ENCODE data around the gene LDLRAP1. TPM values are rescaled to one million over a fixed set of nuclear protein-coding genes. Genes with fewer than 3 reads are reported as not detected.
A peak's percentile ranks its signal among the peaks of the same experiment; 100 is the strongest.
"Not testable (repeated sequence)": the region's sequence is repeated elsewhere in the genome, so short reads cannot be mapped to it uniquely, and the experiment has no call there.

The LDLRAP1 gene
- total RNA-seq, 1 experiment from 2014 or later = 8.0 TPM

DNA sequence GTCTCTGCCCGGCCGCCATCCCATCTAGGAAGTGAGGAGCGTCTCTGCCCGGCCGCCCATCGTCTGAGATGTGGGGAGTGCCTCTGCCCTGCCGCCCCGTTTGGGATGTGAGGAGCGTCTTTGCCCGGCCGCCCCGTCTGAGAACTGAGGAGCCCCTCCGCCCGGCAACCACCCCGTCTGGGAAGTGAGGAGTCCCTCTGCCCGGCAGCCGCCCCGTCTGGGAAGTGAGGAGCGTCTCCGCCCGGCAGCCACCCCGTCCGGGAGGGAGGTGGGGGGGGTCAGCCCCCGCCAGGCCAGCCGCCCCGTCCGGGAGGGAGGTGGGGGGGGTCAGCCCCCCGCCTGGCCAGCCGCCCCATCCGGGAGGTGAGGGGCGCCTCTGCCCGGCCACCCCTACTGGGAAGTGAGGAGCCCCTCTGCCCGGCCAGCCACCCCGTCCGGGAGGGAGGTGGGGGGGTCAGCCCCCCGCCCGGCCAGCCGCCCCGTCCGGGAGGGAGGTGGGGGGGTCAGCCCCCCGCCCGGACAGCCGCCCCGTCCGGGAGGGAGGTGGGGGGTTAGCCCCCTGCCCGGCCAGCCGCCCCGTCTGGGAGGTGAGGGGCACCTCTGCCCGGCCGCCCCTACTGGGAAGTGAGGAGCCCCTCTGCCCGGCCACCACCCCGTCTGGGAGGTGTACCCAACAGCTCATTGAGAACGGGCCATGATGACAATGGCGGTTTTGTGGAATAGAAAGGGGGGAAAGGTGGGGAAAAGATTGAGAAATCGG is 60.6 kb downstream of the LDLRAP1 start:
- DNase-seq (ENCODE audit: low spot score) = not testable (repeated sequence)

DNA sequence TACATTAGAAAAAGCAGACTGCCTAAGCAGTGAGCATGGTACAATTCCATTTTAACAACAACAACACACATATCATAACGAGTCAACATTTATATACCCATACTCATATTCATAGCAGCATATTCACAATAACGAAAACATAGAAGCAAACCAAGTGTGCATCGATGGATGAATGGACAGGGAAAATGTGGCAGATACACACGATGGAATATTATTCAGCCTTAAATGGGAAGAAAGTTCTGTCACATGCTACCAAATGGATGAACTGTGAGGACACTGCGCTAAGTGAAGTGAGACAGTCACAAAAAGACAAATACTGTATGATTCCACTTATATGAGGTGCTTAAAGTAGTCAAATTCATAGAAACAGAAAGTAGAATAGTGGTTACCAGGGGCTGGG is 63.7 kb downstream of the LDLRAP1 start:
- no peak for DNase-seq (ENCODE audit: low spot score)

DNA sequence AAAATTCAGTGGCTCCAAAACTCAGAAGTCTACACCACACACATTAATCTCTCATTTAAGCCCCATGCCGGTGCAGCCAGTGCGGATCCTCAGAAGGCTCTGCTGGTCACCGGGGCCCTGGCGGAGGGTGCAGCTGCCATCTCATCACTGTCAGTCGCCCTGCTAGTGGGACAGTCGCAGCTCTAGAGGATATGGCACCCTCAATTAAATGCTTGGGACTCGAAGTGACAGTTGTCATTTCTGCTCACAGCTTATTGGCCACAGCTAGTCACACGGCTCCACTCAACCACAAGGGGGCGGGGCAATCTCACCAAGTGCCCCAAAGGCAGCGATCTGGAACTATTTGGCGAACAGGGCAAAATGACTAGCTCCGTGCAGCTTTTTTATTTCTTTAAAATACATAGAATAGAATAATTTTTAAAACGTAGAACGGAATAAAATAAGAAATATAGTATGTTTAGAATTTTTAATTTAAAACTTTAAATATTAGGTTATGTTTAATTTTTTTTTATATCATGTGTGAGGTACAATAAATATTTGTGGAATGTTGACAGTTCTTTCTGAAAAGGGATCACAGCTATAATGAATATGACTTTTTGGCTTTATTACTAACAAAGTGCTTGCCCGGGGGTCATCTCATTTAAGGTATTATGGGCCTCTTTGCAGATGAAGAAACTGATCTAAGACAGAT is 65.2 kb downstream of the LDLRAP1 start:
- DNase-seq (ENCODE audit: low spot score) = peak; percentile 47

DNA sequence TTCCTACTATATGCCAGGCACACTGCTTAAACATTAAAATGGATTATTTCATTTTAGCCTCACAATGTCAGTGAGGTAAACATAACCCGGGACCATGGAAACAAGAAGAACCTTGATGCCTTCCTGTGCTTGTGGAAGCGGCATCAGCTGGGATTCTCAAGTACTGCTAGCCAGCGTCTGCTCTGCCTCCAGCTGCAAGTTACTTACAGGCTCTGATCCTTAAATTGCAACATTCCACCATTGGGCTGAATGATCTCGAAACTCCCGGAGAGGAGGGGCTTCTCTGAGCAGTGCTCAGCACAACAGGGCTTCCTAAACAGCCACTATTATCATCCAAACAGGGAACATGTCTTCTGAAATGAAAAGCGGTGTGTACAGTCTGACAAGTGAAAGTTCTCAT is 66.5 kb downstream of the LDLRAP1 start:
- DNase-seq (ENCODE audit: low spot score) = no peak

DNA sequence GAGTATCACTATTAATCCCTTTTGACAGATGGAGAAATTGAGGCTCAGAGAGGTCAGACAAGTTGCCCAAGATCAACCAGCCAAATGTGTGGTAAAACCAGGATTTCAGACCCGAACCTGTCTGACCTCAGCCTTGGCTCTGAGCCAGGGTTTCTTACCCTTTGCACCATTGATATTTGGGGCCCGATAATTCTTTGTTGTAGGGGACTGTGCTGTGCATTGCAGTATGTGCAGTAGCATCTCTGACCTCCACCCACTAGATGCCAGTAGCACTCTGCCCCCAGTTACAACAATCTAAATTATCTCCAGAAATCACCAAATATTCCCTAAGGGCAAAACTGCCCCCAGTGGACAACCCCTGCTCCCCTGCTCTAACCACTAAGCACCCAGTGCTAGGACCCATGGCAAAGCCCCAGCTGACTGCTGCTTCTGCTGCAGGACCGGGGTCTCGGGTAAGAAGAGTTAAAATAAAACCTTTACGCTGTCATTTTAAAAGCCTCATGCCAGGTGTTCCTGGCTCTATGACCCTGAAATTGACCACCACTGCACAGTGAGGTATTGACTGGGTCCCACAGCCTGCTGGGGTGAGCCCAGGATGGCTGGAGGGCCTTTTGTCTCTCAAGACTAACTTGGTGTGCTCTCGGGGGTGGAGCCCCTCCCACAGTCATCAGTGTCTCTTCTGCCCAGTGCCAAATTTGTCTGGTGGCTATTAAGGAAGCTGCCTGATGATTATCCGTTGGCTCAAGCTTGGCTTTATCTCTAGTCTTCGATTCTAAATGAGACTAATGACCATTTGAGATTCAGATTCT is 67.6 kb downstream of the LDLRAP1 start:
- no peak for DNase-seq (ENCODE audit: low spot score)

DNA sequence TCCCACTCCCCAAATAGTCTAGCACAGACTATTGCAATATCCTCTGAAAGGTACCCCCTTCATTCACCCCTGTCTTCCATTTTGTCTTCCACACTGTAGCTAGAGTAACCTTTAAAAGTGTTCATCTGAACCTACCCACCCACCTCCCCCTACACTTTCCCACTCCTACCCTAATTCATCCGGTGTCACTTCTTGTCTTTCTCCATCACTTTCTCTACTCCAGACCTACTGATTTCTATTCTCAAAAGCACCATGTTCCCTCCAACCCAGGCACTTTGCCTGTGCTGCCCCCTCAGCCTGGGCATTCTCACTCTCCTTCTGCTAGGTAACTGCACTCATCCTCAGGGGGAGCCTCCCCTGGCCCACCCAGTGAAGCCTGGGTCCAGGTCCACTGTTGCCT is 68.4 kb downstream of the LDLRAP1 start:
- DNase-seq (ENCODE audit: low spot score) = no peak

DNA sequence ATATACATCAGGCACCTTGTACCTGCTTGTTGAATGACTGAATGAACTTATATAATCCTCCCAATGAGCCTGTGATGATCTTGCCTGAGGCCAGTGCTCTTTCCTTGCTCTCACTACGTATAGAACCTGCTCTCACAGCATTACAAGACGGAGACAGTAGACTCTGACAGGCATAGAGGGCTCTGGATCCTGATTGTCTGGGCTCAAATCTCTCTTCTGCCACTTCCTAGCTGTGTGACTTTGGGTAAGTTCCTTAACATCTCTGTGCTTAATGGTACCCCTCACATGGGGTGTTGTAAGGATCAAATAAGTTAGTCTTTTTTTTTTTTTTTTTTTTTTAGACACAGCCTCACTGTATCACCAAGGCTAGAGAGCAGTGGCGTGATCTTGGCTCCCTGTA is 69.0 kb downstream of the LDLRAP1 start:
- no peak for DNase-seq (ENCODE audit: low spot score)

DNA sequence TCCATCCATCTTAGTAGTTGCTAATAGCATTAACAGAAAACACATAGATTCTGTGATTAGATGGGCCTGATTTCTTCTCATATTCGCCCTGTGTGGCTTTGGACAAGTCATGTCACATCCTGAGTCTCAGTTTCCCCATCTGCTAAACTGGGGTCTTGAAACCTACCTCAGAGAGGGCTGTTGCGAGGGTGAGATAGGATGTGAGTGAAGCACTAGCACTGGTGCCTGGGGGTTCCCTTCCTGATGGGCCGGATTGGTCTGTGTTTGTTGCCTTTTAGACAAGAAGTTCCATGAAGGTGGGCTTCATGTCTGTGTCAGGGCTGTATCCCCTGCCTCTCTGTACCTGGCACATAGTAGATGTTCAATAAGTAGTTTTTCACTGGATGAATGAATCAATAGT is 69.7 kb downstream of the LDLRAP1 start:
- no peak for DNase-seq (ENCODE audit: low spot score)

DNA sequence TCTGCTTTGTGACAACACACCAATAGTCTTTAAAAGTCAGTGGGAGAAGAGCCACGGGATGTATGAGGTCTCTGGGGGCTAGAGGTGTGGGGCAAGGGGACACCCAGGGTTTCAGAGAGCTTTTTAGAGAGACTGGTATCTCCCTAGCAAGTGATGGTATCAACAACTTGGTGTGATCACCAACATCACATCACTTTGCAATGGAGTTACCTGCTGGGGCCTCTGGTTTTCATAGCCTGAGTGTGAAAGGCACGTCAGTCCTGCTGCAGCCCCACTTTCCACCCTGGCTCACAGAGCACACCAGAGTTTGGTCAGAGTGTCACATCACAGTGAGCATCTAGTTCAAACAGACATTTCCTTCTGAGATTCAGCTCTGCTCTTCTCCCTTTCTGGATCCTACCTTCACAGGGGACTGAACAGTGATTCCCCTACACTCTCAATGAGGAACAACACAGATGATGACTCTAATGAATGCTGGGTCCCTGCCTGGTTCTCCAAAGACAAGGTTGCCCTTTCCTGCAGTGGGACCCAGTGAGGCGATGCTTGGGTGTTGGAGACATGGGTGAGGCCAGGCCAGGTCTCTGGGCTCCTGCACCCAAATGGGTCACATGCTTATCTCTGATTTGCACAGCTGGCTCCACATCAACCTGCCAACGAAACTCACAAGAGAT is 71.2 kb downstream of the LDLRAP1 start:
- no peak for DNase-seq (ENCODE audit: low spot score)

DNA sequence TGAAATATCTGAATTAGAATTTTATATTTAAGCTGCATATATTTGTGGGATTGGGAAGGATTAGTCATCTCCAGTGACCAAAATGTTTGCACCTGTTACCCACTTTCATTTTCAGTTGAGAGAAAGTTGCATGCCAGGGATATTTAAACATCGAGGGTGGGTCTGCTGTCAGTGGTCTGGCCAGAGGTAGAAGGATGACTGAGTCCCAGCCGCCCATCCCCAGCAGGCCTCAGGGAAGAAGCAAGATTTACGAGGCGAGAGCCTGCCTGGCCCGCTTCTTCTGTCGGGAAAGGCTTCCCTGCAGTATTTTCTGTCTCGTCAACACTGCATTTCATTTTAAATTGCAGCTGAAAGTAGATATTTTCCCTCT is 71.8 kb downstream of the LDLRAP1 start:
- DNase-seq (ENCODE audit: low spot score) = no peak

DNA sequence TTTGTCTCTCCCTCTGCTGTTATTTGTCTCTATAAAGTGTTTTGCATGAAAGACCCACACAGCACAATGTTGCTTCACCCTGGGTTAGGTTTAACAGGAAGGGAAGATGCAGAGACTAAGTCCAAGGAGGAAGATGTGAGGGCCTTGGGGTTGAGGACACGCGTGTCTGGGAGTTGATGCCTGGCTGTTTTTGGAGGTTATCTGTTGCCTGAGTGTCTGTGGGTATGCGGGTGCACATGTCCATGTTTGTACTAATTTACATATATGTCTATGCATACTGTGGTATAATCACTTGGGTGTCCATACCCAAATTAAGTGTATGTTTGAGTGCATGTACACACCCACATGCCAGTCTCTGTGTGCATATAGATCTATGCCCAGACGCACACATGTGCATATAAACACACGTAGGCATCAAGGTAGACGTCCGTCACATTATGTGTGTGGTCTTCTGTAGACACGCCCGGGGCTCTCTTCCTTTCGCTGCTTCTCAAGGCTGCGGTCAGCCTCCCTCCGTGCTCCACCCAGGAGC is 72.2 kb downstream of the LDLRAP1 start:
- DNase-seq (ENCODE audit: low spot score) = no peak

DNA sequence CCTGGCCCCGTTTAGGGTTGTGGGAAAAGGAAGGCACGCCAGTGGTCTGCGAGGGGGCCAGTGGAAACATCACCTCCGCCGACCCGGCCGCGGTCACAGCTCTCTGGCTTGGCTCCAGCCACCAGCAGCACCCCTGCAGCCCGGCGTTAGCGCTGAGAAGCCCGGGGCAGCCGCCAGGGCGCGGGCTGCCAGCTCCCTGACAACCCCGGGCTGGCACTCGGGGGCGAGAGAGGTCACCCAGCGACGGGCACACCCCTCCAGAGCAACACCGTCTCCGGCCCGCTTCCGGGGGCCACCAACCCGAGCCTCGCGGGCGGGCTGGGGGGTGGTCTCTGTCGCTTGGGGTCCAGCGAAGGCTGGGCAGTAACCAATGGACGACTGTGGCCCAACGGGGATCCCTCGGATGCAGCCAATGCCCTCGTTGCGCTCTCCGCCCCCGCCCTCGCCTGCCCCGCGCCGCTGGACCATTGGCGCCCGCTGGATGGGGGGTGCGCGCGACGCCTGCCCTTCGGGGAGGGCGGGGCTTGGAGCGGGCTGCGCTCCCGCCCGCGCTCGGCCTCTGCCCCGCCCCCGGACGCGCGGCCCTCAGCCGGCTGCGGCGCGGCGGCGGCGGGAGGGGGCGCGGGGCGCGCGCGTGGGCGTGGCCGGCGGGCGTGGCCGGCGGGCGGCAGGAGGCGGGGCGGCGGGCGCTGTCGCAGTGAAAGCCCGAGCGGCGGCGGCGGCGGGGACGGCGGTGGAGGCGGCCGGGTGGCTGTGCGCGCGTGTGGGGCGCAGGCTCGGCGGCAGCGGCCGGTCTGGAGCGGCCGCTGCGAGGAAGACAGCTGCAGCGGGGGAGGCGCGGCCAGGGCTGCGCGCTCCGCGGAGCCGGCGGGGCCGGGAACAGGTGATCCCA is 72.9 kb downstream of the LDLRAP1 start, which contains the start of gene MAN1C1:
Gene MAN1C1, plus strand, starts transcription at position 697 of the 892 bp plus-strand sequence. CDS start 1,007 bp downstream, outside the sequence.
- peak; percentile 63 for DNase-seq (ENCODE audit: low spot score)

DNA sequence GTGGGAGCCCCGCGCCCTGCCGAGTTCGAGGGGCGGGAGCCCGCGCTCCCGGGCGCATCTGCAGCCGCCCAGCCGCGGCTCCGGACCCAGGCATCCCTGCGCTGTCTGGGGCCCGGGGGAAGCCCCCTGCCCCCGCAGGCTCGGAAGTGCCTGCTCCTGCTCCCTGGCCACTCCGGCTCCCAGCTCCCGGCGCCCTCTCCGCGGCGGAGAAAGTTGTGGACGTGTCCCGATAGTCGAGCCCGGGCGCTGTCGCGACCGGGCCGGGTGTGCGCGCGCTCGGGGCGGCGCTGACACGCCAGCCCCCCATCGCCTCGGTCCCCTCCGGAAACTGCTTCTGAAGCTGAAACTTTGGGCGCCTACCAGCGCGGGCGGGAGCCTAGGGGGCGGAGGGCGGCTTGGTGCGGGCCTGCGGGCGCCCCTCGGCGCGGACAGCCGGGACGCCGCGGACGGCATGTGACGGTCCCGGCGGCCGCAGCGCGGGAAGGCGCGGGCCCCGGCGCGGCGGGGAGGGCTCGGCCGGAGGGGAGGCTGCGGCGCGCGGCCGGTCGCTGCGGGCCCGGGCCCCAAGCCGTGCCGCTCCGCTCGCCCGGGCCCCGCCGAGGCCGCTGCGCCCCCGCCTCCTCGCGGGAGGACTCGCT is 73.7 kb downstream of the LDLRAP1 start:
- DNase-seq (ENCODE audit: low spot score) = no peak

DNA sequence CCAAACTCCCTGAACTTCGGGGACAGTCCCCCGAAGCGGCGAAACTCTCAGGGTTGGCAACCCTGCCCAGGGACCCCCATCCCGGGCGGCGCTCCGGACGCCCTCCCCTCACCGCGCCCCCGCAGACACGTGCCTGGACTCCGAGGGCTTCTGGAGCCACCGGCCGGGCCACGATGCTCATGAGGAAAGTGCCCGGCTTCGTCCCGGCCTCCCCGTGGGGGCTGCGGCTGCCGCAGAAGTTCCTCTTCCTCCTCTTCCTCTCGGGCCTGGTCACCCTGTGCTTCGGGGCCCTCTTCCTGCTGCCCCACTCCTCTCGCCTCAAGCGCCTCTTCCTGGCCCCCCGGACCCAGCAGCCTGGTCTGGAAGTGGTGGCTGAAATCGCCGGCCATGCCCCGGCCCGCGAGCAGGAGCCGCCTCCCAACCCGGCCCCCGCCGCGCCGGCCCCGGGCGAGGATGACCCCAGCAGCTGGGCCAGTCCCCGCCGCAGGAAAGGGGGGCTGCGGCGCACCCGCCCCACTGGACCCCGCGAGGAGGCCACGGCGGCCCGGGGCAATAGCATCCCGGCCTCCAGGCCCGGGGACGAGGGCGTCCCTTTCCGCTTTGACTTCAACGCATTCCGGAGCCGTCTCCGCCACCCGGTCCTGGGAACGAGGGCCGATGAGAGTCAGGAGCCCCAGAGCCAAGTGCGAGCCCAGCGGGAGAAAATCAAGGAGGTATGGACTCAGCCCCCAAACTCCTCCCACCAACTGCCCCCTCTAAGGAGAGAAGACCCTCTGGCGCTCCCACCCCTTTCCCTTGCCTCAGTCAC is 74.4 kb downstream of the LDLRAP1 start:
- no peak for DNase-seq (ENCODE audit: low spot score)

DNA sequence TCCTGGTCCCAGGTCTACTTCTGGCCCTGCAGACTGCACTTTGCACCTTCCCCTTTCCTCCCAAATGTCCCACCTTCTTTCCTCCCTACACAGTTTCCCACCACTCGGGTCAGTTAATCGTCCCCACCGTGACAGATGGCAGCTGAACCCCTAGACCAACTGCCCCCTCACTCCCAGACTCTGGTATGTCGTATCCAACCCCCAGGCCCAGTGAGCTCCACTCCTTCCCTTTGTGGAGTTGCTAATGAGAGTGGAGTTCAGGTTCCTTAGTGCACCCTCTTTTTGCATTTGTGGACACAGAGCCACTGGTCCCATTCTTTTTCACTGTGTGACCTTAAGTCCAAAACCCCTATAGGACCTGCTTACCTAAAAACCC is 75.0 kb downstream of the LDLRAP1 start:
- DNase-seq (ENCODE audit: low spot score) = no peak
